Activated CD4-positive, alpha-beta T cell treated with anti-CD3 and anti-CD28 coated beads, Interleukin-2, amount 10 ng/mL, durations not matched to agents 24 days and 14 days (primary cell): ENCODE results near the gene ATP1A3. TPM values are rescaled to one million over a fixed set of nuclear protein-coding genes. Genes with fewer than 3 reads are reported as not detected.
A peak's percentile ranks its signal among the peaks of the same experiment; 100 is the strongest.
"Not testable (repeated sequence)": the region's sequence is repeated elsewhere in the genome, so short reads cannot be mapped to it uniquely, and the experiment has no call there.

ENCODE experiments used
- DNase-seq: peaks from one replicate; pipeline ENCODE4 v3.0.0; 2022
- H3K27ac Mint-ChIP-seq: one replicate; pipeline ENCODE4 v1.8.0; 2022; ENCODE audit warnings: mild to moderate bottlenecking, mixed read lengths
- H3K27me3 Mint-ChIP-seq: one replicate; pipeline ENCODE4 v1.8.0; 2022; ENCODE audit warnings: mixed read lengths
- H3K36me3 Mint-ChIP-seq: one replicate; pipeline ENCODE4 v1.8.0; 2022; ENCODE audit warnings: low read depth, mild to moderate bottlenecking, mixed read lengths
- H3K4me1 Mint-ChIP-seq: one replicate; pipeline ENCODE4 v1.8.0; 2021; ENCODE audit warnings: mixed read lengths
- H3K4me3 Mint-ChIP-seq: one replicate; pipeline ENCODE4 v1.8.0; 2022; ENCODE audit warnings: mild to moderate bottlenecking, moderate library complexity, mixed read lengths
- H3K9me3 Mint-ChIP-seq: one replicate; pipeline ENCODE4 v1.8.0; 2021; ENCODE audit warnings: mixed read lengths
- intact Hi-C: fragments of 100-400 bp; cut with micrococcal nuclease; formaldehyde crosslinking; loops from one replicate; pipeline ENCODE4 v1.15.1; 2023
- total RNA-seq: library from RNA; stranded (reverse); gene quantifications from 2 replicates; pipeline ENCODE4 v1.2.3, GENCODE V29; 2022

The ATP1A3 gene
- 0.68 and 1.2 TPM in 2 replicates for total RNA-seq

DNA sequence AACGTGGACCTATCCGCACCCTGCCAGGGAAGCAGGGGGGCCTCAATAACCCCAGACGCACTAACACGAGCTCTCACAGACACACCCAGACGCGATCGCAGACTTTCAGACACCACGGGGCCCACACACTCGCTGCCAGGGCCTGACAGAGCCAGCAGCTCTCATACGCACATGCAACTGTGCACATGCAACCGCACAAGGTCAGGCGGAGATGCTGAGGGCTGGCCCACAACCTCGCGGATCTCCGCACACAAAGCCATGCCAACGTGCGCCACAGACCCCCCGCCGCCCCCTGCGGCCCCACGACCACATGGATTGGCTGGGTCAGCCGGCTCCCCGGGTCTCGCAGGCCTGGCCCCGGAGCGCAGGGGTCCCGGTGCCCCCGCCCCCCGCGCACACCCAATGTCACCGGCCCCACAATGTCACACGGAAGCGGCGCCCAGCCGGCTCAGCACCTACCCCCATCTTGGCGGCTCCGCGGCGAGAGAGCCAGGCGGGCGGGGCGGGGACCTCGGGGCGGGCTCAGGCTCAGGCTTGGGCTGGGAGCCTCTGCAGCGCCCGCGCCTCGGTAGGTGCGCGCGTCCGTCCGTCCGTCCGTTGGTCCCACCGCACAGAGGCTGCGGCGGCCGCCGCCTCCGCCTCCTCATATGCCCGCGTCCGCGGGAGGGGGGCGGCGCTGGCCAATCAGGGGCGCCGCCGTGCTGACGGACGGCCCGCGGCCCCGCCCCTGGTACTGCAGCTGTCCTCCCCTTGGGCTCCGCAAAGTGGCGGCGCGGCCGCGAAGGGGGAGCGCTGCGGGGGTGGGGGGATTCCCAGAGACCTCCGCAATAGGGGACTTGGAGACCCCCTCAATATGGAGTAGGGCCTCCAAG lies at the start of gene ATP1A3:
TSS of gene ATP1A3 (minus strand) at position 619 of the 872 bp plus-strand sequence. CDS start at position 465, 154 bp downstream.
- Mint-ChIP-seq H3K9me3 (no peaks in the 10 kb centered on the region), H3K27ac (no peak within 1 kb of the TSS), H3K27me3 (peaks cover 44% of the 10 kb centered on the region), H3K4me1 (peaks cover 22% of the 10 kb centered on the region), H3K4me3 (peak within 1 kb of the TSS; percentile 71), H3K36me3 (no peaks in the 10 kb centered on the region)
- intact Hi-C loops, result no loop called here
- peak; percentile 91 for DNase-seq

DNA sequence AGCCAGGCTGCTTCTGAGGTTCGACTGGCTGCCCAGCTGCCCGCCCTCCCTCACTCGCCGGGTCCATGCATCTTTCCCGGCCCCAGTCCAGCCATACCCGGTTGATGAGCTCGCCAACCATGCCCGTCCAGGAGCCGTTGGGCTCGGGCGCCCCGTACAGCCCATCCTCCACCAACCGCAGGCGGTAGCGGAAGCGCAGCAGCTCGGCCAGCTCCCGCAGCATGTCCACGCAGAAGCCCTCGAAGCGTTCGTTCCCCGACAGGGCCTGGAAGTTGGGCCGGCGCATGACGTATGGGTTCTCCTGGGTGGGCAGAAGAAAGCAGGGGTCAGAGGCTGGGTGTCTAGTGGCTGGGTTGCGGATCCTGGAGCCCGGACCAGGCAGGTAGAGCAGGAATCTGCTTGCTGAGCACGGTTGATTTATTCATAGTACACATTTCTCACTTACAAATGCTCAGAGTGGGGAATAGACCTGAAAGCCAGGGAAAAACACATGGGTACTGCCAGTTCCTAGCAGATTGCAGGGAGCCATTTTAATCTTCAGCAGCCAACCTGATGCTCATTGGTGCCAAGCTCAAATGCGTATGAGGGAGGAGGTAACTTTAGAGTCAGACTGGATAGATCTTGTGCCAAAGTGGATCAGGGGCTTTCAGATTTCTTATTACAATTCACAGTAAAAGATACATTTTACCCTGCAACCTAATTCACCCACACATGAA lies 48.6 kb upstream of the ATP1A3 start:
- no peaks in the 10 kb centered on the region for H3K27me3 Mint-ChIP-seq
- intact Hi-C loops, result no loop called here
- no peaks in the 10 kb centered on the region for H3K9me3 Mint-ChIP-seq

DNA sequence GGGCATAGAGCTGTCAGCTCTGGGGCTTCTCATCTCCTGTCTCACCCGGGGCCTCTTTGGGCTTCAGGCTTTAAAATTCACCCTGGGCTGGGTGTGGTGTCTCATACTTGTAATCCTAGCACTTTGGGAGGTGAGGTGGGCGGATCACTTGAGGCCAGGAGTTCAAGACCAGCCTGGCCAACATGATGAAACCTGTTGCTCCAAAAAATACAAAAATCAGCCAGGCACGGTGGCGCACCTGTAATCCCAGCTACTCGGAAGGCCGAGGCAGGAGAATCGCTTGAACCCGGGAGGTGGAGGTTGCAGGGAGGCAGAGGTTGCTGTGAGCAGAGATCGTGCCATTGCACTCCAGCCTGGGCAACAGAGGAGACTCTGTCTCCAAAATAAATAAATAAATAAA lies 46.5 kb upstream of the ATP1A3 start:
- DNase-seq, intact Hi-C loops, H3K27ac Mint-ChIP-seq, H3K4me3 Mint-ChIP-seq, H3K27me3 Mint-ChIP-seq, H3K9me3 Mint-ChIP-seq, H3K4me1 Mint-ChIP-seq, H3K36me3 Mint-ChIP-seq: not testable (repeated sequence)

More for the DNA sequence above, 48.6 kb upstream of the ATP1A3 start:
- Mint-ChIP-seq H3K4me3 (no peak overlapping the region), H3K27ac (no peak overlapping the region), H3K4me1 (no peaks in the 10 kb centered on the region), H3K36me3 (no peaks in the 10 kb centered on the region)
- DNase-seq, result no peak

DNA sequence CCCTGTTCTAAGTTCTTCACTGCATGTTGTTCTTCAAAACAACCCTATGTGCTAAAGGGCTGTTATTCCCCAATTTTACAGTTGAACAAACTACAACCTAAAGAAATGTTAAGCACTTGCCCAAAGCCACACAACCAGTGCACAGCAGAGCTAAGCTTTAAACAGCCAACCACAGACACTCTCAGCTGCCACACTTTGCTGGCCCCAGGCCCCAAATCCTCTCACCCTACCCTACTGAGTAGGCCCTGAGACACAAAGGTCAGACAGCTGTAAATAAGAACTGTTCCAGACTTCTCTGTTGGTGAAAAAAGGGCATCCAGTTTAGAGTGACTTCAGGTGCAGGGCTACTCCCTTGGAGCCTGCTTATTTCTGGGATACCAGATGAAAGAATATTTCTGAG lies 46.0 kb upstream of the ATP1A3 start:
- H3K9me3 Mint-ChIP-seq, result no peaks in the 10 kb centered on the region
- intact Hi-C loops, result no loop called here
- peaks cover 1% of the 10 kb centered on the region for H3K4me1 Mint-ChIP-seq
- no peak for DNase-seq
- no peaks in the 10 kb centered on the region for H3K27me3 Mint-ChIP-seq
- no peak overlapping the region for H3K27ac Mint-ChIP-seq
- no peak overlapping the region for H3K4me3 Mint-ChIP-seq
- no peaks in the 10 kb centered on the region for H3K36me3 Mint-ChIP-seq

DNA sequence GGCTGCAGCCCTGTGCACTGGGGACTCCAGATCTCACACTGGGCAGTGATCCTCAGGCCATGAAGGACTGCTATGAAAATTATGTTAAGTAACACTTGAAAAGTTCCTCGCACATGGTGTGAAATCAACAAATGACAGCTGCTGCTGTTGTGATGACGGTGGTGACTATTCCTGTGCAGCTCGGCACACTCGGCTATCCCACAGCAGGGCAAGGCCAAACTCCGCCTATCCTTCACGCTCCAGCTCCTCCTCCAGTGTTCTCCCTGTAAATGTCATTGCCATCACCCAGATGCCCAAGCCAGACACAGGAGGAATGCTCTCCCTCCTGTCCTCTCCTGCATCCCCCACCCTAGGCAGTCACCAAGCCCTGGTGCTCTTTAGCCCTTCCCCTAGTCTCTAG lies 44.6 kb upstream of the ATP1A3 start:
- intact Hi-C loops, result no loop called here
- H3K36me3 Mint-ChIP-seq, result no peaks in the 10 kb centered on the region
- no peak overlapping the region for H3K4me3 Mint-ChIP-seq
- no peaks in the 10 kb centered on the region for H3K27me3 Mint-ChIP-seq
- DNase-seq, result no peak
- no peaks in the 10 kb centered on the region for H3K9me3 Mint-ChIP-seq
- H3K27ac Mint-ChIP-seq, result no peak overlapping the region
- H3K4me1 Mint-ChIP-seq, result peaks cover 7% of the 10 kb centered on the region

DNA sequence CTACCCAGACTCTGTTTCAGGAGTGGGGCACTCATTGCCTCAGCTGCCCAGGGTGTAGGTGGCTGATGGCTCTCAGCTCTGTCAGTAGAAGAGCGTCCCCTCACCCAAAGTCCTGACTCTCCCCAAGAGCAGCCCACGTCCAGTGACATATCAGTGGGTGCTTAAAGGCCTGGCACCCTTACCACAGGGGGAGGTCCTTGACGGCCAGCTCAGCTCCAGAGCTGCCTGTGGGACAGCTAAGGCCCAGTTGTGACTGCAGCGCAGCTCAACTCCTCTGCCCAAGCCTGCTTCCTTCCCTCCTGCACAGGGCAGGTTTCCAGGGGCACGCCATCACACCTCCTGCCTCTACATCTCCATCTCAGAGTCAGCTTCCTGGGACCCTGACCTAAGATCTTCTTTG lies 43.6 kb upstream of the ATP1A3 start:
- Mint-ChIP-seq H3K9me3 (no peaks in the 10 kb centered on the region), H3K27me3 (no peaks in the 10 kb centered on the region), H3K4me3 (no peak overlapping the region), H3K27ac (no peak overlapping the region), H3K36me3 (no peaks in the 10 kb centered on the region), H3K4me1 (peaks cover 7% of the 10 kb centered on the region)
- intact Hi-C loops, result no loop called here
- DNase-seq, result no peak

DNA sequence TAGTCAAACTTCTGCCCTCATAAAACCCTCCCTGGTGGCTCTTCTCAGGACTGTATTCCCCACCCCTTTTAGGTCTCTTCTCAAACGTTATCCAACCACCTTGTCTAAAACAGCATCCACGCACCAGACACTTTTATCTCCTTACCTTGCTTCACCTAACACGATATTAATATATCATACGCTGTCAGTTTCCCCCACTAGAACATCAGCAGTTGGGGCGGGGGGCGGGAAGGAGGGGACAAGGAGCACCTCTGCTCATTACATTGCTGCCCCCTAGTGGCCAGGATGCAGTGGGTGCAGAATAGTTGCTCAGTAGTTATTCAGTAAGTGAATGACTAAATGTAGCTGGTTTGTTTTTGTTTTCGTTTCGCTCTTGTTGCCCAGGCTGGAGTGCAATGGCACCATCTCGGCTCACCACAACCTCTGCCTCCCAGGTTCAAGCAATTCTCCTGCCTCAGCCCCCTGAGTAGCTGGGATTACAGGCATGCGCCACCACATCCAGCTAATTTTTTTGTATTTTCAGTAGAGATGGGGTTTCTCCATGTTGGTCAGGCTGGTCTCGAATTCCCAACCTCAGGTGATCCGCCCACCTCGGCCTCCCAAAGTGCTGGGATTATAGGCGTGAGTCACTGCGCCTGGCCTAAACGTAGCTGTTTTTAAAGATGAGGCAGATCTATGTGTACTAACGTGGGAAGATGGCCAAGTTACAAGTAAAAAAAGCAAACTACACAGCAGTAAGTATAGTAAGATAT lies 40.8 kb upstream of the ATP1A3 start:
- Mint-ChIP-seq H3K27ac (peak overlapping the region; percentile 44), H3K4me3 (peak overlapping the region; percentile 17)
- H3K36me3 Mint-ChIP-seq, H3K4me1 Mint-ChIP-seq, H3K9me3 Mint-ChIP-seq, H3K27me3 Mint-ChIP-seq: not testable (repeated sequence)
- DNase-seq, result peak; percentile 91
- intact Hi-C loops, result loop anchor here (1.0 to 5.0 kb wide), 2 partner anchors 38 to 76 kb away; partner anchors contain the start of gene RABAC1

DNA sequence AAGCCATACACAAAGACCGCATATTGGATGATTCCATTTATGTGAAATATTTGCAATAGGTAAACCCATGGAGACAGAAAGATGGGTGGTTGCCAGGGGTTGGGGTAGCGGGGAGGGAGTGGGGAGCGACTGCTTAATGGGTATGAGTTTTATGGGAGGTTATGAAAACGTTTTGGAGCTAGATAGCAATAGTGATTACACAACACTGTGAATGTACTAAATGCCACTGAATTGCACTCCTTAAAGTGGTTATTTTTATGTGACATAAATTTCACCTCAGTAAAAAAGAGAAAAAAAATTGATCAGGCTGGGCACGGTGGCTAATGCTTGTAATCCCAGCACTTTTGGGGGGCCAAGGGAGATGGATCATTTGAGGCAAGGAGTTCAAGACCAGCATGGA lies 39.4 kb upstream of the ATP1A3 start:
- Mint-ChIP-seq H3K36me3 (no peaks in the 10 kb centered on the region), H3K27me3 (peaks cover 4% of the 10 kb centered on the region)

DNA sequence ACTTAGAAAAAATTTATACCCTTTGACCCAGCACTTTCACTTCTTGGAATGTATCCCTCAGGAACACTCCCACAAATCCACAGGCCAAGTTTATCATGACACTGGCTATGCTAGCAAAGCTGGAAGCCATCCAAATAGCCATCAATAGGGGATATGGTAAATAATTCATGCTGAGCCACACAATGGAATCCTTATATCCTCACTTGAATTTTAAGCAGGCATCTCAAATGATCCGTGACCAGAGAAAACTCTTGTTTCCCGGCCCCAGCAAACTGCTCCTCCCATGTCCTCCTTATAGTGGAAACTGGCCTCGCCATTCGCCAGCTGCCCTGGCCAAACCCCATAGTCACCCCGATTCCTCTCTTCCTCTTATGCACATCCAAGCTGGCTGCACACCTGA lies 38.4 kb upstream of the ATP1A3 start:
- Mint-ChIP-seq H3K36me3 (no peaks in the 10 kb centered on the region), H3K27ac (no peak overlapping the region), H3K9me3 (no peaks in the 10 kb centered on the region), H3K27me3 (peaks cover 4% of the 10 kb centered on the region), H3K4me3 (no peak overlapping the region), H3K4me1 (peaks cover 9% of the 10 kb centered on the region)
- intact Hi-C loops, result loop anchor here (5.0 kb wide), 1 partner anchor 35 kb away; no protein-coding TSS in a partner anchor
- no peak for DNase-seq

More for the DNA sequence above, 39.4 kb upstream of the ATP1A3 start:
- H3K4me3 Mint-ChIP-seq, result no peak overlapping the region
- intact Hi-C loops, result loop anchor here (5.0 kb wide), 1 partner anchor 36 kb away; no protein-coding TSS in a partner anchor
- H3K27ac Mint-ChIP-seq, result no peak overlapping the region
- no peak for DNase-seq
- H3K9me3 Mint-ChIP-seq, result no peaks in the 10 kb centered on the region
- peaks cover 7% of the 10 kb centered on the region for H3K4me1 Mint-ChIP-seq

DNA sequence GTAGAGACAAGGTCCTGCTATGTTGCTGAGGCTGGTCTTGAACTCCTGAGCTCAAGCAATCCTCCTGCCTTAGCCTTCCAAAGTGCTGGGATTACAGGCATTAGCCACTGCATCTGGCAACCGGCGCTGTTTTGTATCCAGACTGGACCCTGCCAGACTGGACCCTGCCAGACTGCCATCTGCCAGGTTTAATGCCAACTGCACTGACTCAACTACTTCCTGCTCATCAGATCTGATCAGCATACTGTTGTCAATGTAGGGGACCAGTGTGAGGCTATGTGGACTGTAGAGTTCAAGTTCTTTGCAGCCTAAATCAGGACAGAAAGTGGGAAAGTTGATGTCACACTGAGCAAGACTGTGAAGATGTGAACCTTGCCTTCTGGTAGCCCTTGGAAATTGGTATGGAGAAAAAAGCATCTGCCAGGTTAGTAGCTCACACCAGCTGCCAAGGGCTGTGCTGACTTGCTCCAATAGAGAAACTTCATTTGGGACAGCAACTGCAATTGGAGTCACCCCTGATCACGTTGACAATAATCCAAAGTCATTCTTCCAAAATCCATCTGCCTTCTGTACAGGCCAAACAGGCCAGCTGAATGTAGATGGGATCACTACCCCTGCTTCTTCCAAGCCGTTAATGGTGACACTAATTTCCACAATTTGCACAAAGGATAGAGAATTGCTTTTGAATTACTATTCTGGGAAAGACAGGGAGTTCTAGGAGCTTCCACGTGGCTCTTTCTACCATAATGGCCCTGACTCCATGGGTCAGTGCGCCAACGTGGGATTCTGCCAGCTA lies 36.8 kb upstream of the ATP1A3 start:
- no peak for DNase-seq
- H3K4me1 Mint-ChIP-seq, result peaks cover 9% of the 10 kb centered on the region
- H3K36me3 Mint-ChIP-seq, result no peaks in the 10 kb centered on the region
- H3K4me3 Mint-ChIP-seq, result no peak overlapping the region
- no peak overlapping the region for H3K27ac Mint-ChIP-seq
- H3K27me3 Mint-ChIP-seq, result peaks cover 4% of the 10 kb centered on the region
- H3K9me3 Mint-ChIP-seq, result no peaks in the 10 kb centered on the region
- intact Hi-C loops, result loop anchor here (5.0 kb wide), 1 partner anchor 34 kb away; no protein-coding TSS in a partner anchor

DNA sequence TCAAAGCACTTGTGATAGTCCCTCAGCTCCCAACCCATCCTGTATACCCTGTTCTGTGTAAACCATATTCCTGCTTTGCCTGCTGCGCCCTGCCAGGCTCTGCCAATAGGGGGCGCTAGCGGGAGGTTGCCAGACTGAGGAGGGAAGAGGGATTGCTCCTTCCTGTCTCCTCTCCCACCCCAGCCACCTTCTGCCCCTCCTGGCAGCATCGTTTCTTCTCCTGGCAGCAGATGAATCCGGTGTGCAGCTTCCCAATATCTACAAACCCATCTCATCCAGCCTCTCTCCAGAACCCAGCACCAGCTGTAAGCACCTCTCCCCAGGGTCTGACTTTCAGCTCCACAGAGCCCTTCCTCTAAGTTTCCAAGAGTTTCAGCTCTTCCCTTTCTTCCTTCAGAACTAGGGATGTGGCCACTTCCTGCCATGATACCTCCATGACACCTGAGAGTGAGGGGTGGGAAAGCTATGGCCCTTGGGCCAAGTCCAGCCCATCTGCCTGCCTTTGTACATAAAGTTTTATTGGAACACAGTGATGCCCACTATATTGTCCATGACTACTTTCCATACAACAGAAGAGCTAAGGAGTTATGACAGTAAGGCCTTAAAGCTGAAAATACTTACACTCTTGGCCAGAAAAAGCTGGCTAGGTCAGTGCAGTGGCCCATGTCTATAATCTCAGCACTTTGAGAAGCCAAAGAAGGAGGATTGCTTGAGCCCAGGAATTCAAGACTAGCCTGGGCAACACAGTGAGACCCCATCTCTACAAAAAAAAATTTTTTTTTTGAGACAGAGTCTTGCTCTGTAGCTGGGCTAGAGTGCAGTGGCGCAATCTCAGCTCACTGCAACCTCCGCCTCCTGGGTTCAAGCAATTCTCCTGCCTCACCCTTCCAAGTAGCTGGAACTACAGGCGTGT lies 34.5 kb upstream of the ATP1A3 start:
- Mint-ChIP-seq H3K36me3 (no peaks in the 10 kb centered on the region), H3K27me3 (peaks cover 4% of the 10 kb centered on the region), H3K27ac (no peak overlapping the region), H3K9me3 (no peaks in the 10 kb centered on the region), H3K4me1 (peaks cover 2% of the 10 kb centered on the region), H3K4me3 (no peak overlapping the region)
- peak; percentile 82 for DNase-seq
- intact Hi-C loops, result no loop called here

DNA sequence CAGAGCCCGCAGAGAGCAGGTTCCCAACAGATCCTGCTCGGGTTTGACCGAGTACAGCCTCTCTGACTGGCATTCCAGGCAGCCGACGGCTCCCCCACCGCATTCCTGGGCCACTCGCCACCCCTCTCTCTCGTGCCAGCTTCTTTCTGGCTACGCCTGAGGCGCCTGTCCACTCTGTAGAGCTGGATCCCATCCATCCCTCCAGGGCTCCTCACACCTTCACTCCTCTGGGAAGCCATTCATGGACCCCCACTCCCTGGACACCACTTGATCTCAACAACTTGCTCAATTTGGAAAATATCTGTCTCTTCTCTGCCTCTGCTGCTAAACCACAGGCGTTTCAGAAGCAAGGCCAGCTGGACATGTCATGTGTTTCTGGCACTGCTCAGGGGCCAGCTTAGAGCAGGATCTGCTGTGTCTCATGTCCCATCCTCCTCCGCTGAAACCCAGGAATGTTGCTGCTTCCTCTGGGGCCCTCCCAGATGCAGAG lies 30.6 kb upstream of the ATP1A3 start:
- Mint-ChIP-seq H3K9me3 (no peaks in the 10 kb centered on the region), H3K4me1 (peaks cover 2% of the 10 kb centered on the region), H3K27me3 (peaks cover 4% of the 10 kb centered on the region), H3K36me3 (no peaks in the 10 kb centered on the region), H3K27ac (no peak overlapping the region), H3K4me3 (no peak overlapping the region)
- intact Hi-C loops, result no loop called here
- no peak for DNase-seq
